K562 (cell line): ENCODE results near the gene SOX14.

Experiments used
- ARNT ChIP-seq, 2 experiments: fragments of 450-650 bp; IDR thresholded peaks; 2 replicates each; pipeline ENCODE4 v1.6.1; 2016; ENCODE audit warnings: mild to moderate bottlenecking in 1 of 2
- HNRNPLL ChIP-seq: fragments of 200-400 bp; formaldehyde crosslinking; IDR thresholded peaks from 2 replicates; pipeline ENCODE4 v1.6.1; 2017; ENCODE audit warnings: low read length, low read depth, mild to moderate bottlenecking; ENCODE audit not compliant: poor library complexity, severe bottlenecking
- ZFP30 ChIP-seq: fragments of 250-450 bp; sonication (Bioruptor Pico); IDR thresholded peaks from 2 replicates; pipeline ENCODE4 v1.8.0; 2022; ENCODE audit warnings: moderate library complexity, mild to moderate bottlenecking, inconsistent platforms, borderline replicate concordance
- TF ChIP-seq, protein P1 (sequence below): fragments of 250-450 bp; sonication (Bioruptor Pico); IDR thresholded peaks from 2 replicates; pipeline ENCODE4 v1.4.0; 2020

DNA sequence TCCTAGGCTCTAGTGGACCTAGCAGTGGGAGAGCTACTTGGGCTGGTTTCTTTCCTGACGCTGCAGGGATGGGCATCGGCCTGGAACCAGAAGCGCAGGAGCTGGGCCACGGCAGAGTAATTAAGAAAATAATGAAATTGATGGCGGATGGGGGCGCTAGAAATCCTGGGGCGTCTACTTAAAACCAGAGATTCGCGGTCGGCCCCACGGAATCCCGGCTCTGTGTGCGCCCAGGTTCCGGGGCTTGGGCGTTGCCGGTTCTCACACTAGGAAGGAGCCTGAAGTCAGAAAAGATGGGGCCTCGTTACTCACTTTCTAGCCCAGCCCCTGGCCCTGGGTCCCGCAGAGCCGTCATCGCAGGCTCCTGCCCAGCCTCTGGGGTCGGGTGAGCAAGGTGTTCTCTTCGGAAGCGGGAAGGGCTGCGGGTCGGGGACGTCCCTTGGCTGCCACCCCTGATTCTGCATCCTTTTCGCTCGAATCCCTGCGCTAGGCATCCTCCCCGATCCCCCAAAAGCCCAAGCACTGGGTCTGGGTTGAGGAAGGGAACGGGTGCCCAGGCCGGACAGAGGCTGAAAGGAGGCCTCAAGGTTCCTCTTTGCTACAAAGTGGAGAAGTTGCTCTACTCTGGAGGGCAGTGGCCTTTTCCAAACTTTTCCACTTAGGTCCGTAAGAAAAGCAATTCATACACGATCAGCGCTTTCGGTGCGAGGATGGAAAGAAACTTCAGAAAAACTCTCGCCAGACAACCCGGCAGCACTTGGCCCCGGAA is 6.1 kb downstream of the SOX14 start:
- no peak for TF ChIP-seq ARNT (IDR thresholded peaks at IDR 0.05)
- TF ChIP-seq HNRNPLL: no peak
- TF ChIP-seq, protein P1, sequence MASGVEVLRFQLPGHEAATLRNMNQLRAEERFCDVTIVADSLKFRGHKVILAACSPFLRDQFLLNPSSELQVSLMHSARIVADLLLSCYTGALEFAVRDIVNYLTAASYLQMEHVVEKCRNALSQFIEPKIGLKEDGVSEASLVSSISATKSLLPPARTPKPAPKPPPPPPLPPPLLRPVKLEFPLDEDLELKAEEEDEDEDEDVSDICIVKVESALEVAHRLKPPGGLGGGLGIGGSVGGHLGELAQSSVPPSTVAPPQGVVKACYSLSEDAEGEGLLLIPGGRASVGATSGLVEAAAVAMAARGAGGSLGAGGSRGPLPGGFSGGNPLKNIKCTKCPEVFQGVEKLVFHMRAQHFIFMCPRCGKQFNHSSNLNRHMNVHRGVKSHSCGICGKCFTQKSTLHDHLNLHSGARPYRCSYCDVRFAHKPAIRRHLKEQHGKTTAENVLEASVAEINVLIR: no peak
- TF ChIP-seq ZFP30 (CRISPR knock-in tag): no peak
